Stimulated activated CD4-positive, alpha-beta T cell treated with anti-CD3 and anti-CD28 coated beads, TNF-alpha, amount 100 ng/mL, for 1 hour (primary cell): Measurements from ENCODE around the gene FGFR4.

Experiments
- DNase-seq, 3 donors: peaks; one replicate each; pipeline ENCODE4 v3.0.0-alpha.2; 2020; ENCODE audit warnings: low read depth in 3 of 3, low spot score in 1 of 3

FGFR4 gene

DNA sequence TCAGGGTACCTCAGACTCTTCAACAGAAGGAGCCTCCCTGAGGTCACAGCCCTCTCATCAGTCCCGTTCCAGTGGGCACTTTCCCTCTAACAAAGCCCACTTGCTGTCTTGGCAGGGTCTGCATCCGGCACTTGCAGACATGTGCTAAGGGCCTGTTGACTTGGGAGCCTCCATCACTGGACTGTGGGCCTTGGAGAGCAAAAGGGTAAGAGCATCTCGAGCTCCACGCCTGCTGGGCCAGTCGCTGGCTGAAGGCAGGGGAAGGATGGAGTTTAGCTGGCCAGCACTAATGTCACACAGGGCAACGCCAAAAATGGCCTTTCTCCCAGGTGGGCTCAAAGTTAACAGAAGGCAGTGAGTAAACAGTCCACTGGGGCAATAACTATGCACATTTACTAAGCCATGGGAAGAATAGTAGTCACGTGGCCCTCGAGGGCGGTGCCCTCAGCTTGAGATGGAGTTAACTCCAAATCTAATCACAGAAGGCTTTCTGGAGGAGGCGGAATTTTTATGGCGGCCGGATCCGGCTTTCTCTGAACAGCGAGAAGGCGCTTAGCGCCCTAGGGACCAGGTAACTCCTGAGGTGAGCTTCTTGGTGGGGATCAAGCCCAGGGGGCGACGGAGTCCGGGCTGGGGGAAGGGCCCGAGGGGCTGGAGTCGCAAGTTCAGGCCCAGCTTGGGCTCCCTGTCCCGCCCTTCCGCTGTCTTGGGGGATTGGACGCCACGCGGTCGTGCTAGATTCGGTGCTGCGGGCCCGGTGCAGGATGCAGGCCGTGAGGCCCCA lies 44.8 kb downstream of the FGFR4 start:
- DNase-seq: no peak

DNA sequence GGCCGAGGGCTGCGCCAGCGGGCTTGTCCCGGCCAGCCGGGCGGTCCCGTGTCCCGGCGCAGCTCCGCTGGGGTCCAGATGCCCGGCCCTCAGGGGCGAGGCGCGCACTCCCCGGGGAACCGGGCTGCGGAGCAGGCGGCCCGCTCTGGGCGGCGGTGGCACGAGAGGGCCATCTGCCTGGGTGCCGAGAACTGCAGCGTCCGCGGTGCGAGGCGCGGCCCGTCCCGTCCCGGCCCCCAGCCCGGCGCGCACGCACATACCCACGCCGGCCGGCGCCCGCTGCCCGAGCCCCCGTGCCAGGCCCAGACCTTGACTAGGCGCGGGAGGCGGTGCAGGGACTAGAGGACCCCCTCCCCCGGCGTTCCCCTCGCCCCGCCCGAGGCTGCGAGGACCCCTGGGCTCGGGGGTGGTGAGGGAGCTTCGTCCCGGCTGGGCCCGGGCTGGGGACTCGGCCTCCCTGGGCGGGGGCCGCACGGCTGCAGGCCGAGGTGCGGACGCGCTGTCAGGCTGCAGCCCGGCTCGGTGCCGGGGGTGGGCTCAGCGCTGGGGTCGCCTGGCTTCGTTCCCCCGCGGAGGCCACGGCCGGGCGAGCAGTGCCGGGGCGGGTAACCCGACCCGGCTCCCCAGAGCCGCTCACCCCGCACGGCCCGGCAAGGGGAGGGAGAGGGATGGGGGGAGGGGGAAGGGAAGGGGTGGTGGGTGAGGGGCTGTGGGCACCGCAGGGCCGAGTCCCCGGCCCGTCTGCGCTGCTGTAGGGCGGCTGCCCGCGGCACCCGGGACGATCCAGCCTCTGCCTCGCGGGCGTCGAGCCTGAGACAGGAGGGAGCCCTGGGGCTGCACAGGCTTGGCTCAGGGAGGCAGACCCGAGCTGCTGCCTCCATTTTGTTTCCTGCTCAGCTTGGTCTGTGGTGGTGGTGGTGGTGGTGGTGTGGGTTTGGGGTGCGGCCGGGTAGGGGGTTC lies 45.7 kb downstream of the FGFR4 start:
- DNase-seq: no peak

DNA sequence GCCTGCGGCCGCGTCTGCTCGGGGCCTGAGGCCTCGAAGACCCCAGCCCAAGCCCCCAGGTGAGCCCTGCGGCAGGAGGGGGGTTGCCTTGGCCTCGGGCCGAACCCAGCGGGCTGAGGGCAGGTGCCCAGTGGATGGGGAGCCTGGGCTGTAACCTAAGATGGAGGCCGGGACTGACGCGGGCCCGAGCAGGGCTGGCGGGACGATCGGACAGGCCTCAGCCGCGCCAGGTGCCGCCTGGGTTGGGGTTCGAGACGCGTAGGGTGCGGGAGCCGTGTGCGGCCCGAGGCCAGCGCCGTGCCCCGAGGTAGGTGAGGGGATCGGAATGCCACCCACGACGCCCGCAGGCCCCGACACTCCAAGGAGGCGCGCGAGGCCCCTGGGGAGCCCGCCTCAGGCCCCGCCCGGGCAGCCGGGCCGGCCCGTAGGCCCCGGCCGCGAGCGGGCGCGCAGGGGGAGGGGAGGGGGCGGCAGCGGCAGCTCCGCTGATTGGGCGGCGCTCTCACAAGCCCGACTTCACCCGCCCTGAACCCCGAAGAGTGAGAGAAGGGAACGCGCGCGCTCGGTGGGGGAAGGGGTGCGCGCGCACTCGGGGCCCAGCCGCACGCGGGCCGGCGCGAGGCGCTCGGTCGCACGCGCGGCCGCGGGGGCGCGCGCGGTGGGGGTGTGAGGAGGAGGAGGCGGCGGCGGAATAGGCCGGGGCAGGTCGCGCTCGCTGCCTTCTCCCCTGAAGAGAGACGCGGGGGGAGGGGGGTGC lies 46.6 kb downstream of the FGFR4 start, which contains the start of gene NSD1:
NSD1 (plus strand) TSS at position 678 of the 757 bp plus-strand sequence. CDS start 1,331 bp downstream, outside the sequence.
- peak; percentile 73 to 88 (median 84) for DNase-seq

DNA sequence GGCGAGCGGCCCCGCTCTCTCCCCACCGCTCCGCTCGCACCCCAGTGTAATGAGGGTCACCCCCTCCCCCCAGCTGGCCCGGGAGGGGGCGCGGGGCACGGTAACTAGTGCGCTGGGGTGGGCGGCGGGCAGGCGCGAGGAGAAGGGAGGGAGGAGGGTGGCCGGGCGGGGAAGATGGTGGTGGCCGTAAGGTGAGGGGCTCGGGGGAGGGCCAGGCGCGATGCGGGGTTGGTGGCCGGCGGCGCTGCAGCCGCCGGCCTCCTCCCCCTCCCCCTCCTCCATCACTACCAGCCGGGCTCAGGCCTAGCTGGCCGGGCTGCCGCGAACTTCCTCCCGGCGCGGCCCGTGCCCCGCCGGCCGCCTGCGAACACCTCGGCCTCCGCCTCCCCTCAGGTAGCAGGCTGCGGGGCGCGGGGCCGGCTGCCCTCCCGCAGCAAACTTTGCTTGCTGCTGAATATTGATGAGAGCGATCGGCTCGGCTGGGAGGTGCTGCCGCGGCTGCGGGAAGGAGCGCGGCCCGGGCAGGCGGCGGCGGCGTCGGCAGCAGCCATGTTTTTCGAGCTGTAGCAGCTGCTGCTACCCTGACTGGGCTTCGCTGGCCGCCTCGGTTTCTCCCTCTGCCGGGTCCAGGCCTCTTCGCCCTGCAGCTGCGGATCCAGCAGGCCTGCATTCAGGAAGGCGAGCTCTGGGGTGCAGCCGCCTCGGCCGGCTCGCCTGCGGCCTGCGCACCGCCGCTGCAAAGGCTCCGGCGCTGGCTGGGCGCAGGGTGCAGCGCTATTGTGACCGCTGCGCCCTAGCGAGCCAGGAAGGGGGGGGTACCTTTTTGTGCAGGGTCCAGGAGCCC lies 47.4 kb downstream of the FGFR4 start:
- peak in 1 of 3 donors; percentile 13 for DNase-seq

DNA sequence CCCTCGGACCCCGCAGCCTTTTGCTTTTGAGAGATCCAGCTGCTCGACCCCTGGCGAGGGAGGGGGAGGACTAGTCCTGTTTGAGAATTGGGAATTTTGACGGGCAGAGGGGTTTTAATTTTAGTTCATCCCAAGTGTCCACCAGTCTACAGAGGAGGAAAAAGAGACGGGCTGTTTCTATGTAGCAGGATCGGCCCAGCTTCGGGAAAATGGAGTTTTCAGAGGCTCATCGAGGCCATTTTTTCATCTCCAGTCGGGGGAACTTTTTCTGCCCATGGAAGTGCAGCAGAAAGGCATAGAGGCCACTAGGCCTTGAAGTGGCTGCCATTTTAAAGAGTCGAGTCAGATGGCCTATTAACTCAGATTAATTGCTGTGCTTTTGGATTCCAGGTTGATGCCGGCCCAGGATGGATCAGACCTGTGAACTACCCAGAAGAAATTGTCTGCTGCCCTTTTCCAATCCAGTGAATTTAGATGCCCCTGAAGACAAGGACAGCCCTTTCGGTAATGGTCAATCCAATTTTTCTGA lies 48.0 kb downstream of the FGFR4 start:
- DNase-seq: no peak

DNA sequence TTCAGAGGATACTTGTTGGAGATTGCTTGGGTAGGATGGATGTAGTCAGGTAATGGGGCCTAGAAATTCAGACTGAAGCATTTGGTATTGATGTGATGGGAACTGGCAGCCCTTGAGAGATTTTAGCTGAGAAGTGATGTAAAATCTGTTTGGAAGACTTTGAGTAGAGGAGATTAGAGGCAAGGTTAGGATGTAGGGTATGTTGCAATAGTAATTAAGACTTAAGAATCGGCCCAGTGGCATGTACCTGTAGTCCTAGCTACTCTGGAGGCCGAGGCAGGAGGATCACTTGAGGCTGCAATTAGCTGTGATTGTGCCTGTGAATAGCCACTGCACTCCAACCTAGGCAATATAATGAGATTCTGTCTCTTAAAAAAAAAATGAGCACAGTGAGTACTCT lies 53.6 kb downstream of the FGFR4 start:
- no peak for DNase-seq

DNA sequence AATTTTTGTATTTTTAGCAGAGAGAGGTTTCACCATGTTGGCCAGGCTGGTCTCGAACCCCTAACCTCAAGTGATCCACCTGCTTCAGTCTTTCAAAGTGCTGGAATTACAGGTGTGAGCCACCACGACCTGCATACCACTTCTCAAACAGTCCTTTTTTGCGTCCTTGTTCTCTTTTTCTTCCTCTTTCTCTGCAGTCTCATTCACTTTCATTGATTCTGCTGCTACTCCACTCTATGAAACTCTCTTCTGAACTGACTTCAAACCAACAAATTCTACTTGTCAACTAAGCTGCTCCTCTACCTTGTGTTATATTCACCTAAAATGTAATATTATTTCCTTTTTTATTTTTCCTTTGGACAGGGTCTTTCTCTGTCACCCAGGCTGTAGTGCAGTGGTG lies 54.8 kb downstream of the FGFR4 start:
- no peak for DNase-seq

DNA sequence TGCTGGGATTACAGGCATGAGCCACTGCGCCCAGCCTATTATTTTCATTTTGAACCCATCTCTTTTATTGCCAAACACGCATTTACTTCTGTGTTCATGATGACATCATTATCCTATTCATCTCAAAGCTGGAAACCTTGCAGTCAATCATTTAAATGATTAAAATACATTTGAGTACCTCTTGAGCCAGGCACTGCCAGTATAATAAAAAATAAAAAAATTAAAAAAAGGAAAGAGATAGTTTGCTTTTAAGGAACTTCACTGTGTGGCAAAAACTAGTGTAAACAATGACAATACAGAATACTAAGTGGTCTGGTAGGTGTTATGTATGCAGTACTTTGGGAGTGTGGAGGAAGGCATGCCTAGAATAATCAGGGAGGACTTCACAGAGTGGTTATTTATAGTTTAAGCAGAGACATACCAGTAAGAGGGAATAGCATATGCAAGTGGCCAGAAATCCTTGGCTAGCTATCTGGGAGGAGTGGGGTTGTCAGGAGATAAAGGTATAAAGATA lies 55.4 kb downstream of the FGFR4 start:
- DNase-seq: no peak

DNA sequence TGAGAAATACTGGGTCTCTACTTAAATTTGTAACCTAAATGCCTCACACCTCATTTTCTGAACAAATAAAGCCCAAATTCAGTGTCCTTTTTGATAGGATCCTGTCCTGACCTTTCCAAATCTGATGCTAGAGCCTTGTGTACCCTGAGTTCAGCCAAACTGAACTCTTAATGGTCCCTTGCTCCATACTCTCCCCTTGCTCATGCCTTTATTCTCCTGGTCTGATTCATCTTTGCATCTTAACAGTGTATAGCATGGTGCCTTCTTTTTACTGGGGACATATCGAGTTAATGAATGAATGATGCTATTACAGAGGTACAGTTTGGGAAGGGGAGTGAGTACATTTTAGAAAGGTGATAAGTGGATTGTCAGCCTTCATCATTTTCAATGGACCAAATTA lies 56.1 kb downstream of the FGFR4 start:
- DNase-seq: no peak

DNA sequence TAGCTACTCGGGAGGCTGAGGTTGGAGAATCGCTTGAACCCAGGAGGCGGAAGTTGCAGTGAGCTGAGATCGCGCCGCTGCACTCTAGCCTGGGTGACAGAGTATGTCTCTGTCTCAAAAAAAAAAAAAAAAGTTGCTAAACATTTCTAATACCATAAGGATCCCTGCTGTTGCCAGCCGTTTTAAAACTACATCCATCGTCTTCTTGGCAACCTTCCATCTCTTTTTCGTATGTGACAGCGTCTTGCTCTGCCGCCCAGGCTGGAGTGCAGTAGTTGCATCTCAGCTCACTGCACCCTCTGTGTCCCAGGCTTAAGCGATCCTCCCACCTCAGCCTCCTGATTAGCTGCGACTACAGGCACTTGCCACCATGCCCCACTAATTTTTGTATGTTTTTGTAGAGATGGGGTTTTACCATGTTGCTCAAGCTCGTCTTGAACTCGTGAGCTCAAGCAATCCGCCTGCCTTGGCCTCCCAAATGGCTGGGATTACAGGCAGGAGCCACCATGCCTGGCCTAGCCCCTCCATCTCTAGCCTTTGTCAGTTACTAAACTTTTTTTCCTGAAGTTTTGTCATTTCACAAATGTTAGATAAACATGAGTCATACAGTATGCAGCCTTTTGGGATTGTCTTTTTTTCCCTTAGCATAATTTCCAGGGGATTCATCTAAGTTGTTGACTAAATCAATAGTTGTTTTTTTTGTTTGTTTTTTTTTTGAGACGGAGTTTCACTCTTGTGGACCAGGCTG lies 60.4 kb downstream of the FGFR4 start:
- DNase-seq: no peak
